ENCODE data around the gene PSME3.

GRCh38 chr17:42872251-42872965 lies 39.2 kb downstream of the PSME3 start:
- TF ChIP-seq CTCF (IDR thresholded peaks at IDR 0.05; ENCODE audit: borderline replicate concordance, extremely low read depth, low read length, poor library complexity, severe bottlenecking) (no peak), EZH2 (IDR thresholded peaks at IDR 0.05; ENCODE audit: borderline replicate concordance, low read depth, low read length, severe bottlenecking) (no peak)

Measured in DND-41 (cell line).